MM.1S (cell line): ENCODE data around the gene LRRC42.

Experiments used
- DNase-seq: peaks from one replicate; pipeline ENCODE4 v3.0.0-alpha.2; 2015
- H2AFZ ChIP-seq: fragments of 300-600 bp; sonication (generic); 2 replicates; pipeline ENCODE4 v1.6.0; 2016; ENCODE audit warnings: antibody characterized with exemption, low read length
- H3F3A ChIP-seq: fragments of 300-600 bp; sonication (generic); 2 replicates; pipeline ENCODE4 v1.6.1; 2016; ENCODE audit warnings: mild to moderate bottlenecking, antibody characterized with exemption, low read length, moderate library complexity, mixed read lengths; ENCODE audit not compliant: insufficient read depth
- H3K27ac ChIP-seq: fragments of 300-600 bp; sonication (generic); 2 replicates; pipeline ENCODE4 v1.5.1; 2016; ENCODE audit warnings: mild to moderate bottlenecking, low read length
- H3K27me3 ChIP-seq: fragments of 300-600 bp; sonication (generic); replicated peaks from 2 replicates; pipeline ENCODE4 v1.6.0; 2016; ENCODE audit warnings: low read length; ENCODE audit not compliant: insufficient read depth
- H3K36me3 ChIP-seq: fragments of 300-600 bp; sonication (generic); replicated peaks from 2 replicates; pipeline ENCODE4 v1.6.1; 2016; ENCODE audit warnings: mild to moderate bottlenecking, low read length, mixed read lengths; ENCODE audit not compliant: insufficient read depth
- H3K4me1 ChIP-seq: fragments of 300-600 bp; sonication (generic); 2 replicates; pipeline ENCODE4 v1.6.1; 2016; ENCODE audit warnings: low read length, mixed read lengths
- H3K4me2 ChIP-seq: fragments of 300-600 bp; sonication (generic); 2 replicates; pipeline ENCODE4 v1.6.0; 2016; ENCODE audit warnings: low read depth, low read length
- H3K4me3 ChIP-seq: fragments of 300-600 bp; sonication (generic); 2 replicates; pipeline ENCODE4 v1.5.1; 2016; ENCODE audit warnings: low read length, mixed read lengths
- H3K79me2 ChIP-seq: fragments of 300-600 bp; sonication (generic); 2 replicates; pipeline ENCODE4 v1.6.1; 2016; ENCODE audit warnings: mixed run types, low read length, mixed read lengths
- H3K9ac ChIP-seq: fragments of 300-600 bp; sonication (generic); 2 replicates; pipeline ENCODE4 v1.6.1; 2016; ENCODE audit warnings: low read length, mixed read lengths
- H3K9me2 ChIP-seq: fragments of 300-600 bp; sonication (generic); replicated peaks from 2 replicates; pipeline ENCODE4 v1.6.1; 2016; ENCODE audit warnings: mild to moderate bottlenecking, low read length, mixed read lengths; ENCODE audit not compliant: insufficient read depth
- H3K9me3 ChIP-seq: fragments of 300-600 bp; sonication (generic); replicated peaks from 2 replicates; pipeline ENCODE4 v1.6.1; 2016; ENCODE audit warnings: mild to moderate bottlenecking, low read length, mixed read lengths; ENCODE audit not compliant: insufficient read depth
- H4K20me1 ChIP-seq: fragments of 300-600 bp; sonication (generic); 2 replicates; pipeline ENCODE4 v1.6.1; 2016; ENCODE audit warnings: mild to moderate bottlenecking, low read length, moderate library complexity, mixed read lengths; ENCODE audit not compliant: insufficient read depth
- CTCF ChIP-seq: fragments of 300-600 bp; sonication (generic); IDR thresholded peaks from 2 replicates; pipeline ENCODE4 v1.5.1; 2016; ENCODE audit warnings: antibody characterized with exemption, low read length, mixed read lengths
- EZH2 ChIP-seq: fragments of 300-600 bp; sonication (generic); optimal IDR thresholded peaks from 2 replicates; pipeline ENCODE3; 2017; ENCODE audit warnings: low read depth, mild to moderate bottlenecking, antibody characterized with exemption, low read length, mixed read lengths
- EZH2phosphoT487 ChIP-seq: fragments of 300-600 bp; sonication (generic); IDR thresholded peaks from 2 replicates; pipeline ENCODE4 v1.6.1; 2018; ENCODE audit warnings: antibody characterized with exemption, low read length

Gene LRRC42

DNA sequence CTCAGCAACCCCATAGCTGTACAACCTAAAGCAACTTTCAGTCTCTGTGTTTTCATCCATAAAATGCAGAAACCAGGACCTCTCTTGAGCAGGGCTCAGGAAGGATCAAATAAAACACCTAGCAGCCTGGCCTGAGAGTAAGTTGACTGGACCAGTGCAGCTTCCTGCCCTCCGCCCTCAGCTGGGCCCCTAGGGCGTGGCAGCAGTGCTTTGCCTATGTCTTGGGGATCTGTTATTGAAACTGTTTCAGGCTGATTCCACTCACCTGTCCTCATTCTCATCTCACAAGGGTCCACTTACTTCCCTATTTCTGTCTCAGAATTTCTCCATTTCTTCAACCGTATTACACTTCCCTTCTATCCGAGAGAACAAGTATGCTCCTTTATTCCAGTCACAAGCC, 17.3 kb downstream of the LRRC42 start:
- Histone ChIP-seq H4K20me1 (no peaks in the 10 kb centered on the region), H3K9ac (no peak overlapping the region), H3K27me3 (no peaks in the 10 kb centered on the region), H3K79me2 (no peaks in the 10 kb centered on the region), H2AFZ (no peak overlapping the region), H3K27ac (no peak overlapping the region), H3F3A (no peaks in the 10 kb centered on the region), H3K4me1 (no peaks in the 10 kb centered on the region), H3K9me3 (no peaks in the 10 kb centered on the region), H3K36me3 (peaks cover 10% of the 10 kb centered on the region; the same call in 1 of the 2 replicates), H3K4me2 (no peak overlapping the region), H3K4me3 (no peak overlapping the region), H3K9me2 (no peaks in the 10 kb centered on the region)
- TF ChIP-seq CTCF (no peak), EZH2phosphoT487 (no peak), EZH2 (no peak)
- DNase-seq: no peak

GRCh38 chr1:53964109-53964508, 18.0 kb downstream of the LRRC42 start:
- no peak overlapping the region for H3K27ac ChIP-seq
- no peaks in the 10 kb centered on the region for H3K4me1 ChIP-seq
- no peaks in the 10 kb centered on the region for H3K27me3 ChIP-seq
- no peak overlapping the region for H2AFZ ChIP-seq
- peaks cover 10% of the 10 kb centered on the region; the same call in 1 of the 2 replicates for H3K36me3 ChIP-seq
- H3K4me3 ChIP-seq: no peak overlapping the region
- H3K9ac ChIP-seq: no peak overlapping the region
- no peaks in the 10 kb centered on the region for H3K79me2 ChIP-seq
- no peak overlapping the region for H3K4me2 ChIP-seq
- no peak for DNase-seq
- no peaks in the 10 kb centered on the region for H3K9me3 ChIP-seq
- no peaks in the 10 kb centered on the region for H3F3A ChIP-seq
- no peaks in the 10 kb centered on the region for H4K20me1 ChIP-seq
- H3K9me2 ChIP-seq: no peaks in the 10 kb centered on the region
- no peak for TF ChIP-seq CTCF
- no peak for TF ChIP-seq EZH2phosphoT487
- no peak for TF ChIP-seq EZH2

GRCh38 chr1:53966794-53967193, 20.6 kb downstream of the LRRC42 start:
- TF ChIP-seq EZH2 (no peak), EZH2phosphoT487 (no peak), CTCF (no peak)
- Histone ChIP-seq H3K4me1 (no peaks in the 10 kb centered on the region), H3K36me3 (0 out of 2 replicates have a peak, but pooled peaks cover 3% of the 10 kb centered on the region)

More at GRCh38 chr1:53966794-53967193, 20.6 kb downstream of the LRRC42 start:
- no peak overlapping the region for H3K4me2 ChIP-seq
- no peaks in the 10 kb centered on the region for H3F3A ChIP-seq
- H3K4me3 ChIP-seq: no peak overlapping the region
- H3K9me2 ChIP-seq: no peaks in the 10 kb centered on the region
- no peak overlapping the region for H3K9ac ChIP-seq
- no peaks in the 10 kb centered on the region for H3K27me3 ChIP-seq
- no peaks in the 10 kb centered on the region for H3K9me3 ChIP-seq
- DNase-seq: no peak
- H3K79me2 ChIP-seq: no peaks in the 10 kb centered on the region
- H3K27ac ChIP-seq: no peak overlapping the region
- H2AFZ ChIP-seq: no peak overlapping the region
- no peaks in the 10 kb centered on the region for H4K20me1 ChIP-seq
